ENCODE measurements around the gene CELF4. TPM values are rescaled to one million over a fixed set of nuclear protein-coding genes. Genes with fewer than 3 reads are reported as not detected.

Gene CELF4
- polyA plus RNA-seq, 1 donor (not counting 4 experiments of a cell fraction or from before 2014, with no cell fraction given), result not detected

GRCh38 chr18:37527395-37527794 lies 38.2 kb downstream of the CELF4 start:
- no peak overlapping the region for H3K9ac ChIP-seq (ENCODE audit: control insufficient read depth, extremely low read depth, insufficient read depth, low read length)
- no peak for DNase-seq (ENCODE audit: low read depth, low spot score)
- no peak overlapping the region for H3K27ac ChIP-seq (ENCODE audit: control insufficient read depth, insufficient read depth, low read length)
- no peaks in the 10 kb centered on the region for H3K4me1 ChIP-seq (ENCODE audit: control insufficient read depth, extremely low read depth, insufficient read depth, low read length)
- no peaks in the 10 kb centered on the region for H3K9me3 ChIP-seq (ENCODE audit: control insufficient read depth, low read depth, low read length)
- H3K4me2 ChIP-seq (ENCODE audit: control insufficient read depth, extremely low read depth, insufficient read depth, low read depth, low read length), result no peak overlapping the region
- H3K4me3 ChIP-seq (ENCODE audit: control insufficient read depth in 2 of 3, extremely low read depth in 1 of 3, insufficient read depth in 2 of 3, low read depth in 1 of 3, low read length in 3 of 3), result no peak overlapping the region
- no peaks in the 10 kb centered on the region for H3K36me3 ChIP-seq (ENCODE audit: control insufficient read depth in 2 of 2, extremely low read depth in 1 of 2, insufficient read depth in 2 of 2, low read length in 2 of 2)
- no peaks in the 10 kb centered on the region for H3K9me1 ChIP-seq (ENCODE audit: control insufficient read depth, extremely low read depth, insufficient read depth, low read length)
- no peaks in the 10 kb centered on the region for H3K79me2 ChIP-seq (ENCODE audit: control insufficient read depth, insufficient read depth, low read length)
- dilution Hi-C loops (cut with MboI; ENCODE audit: extremely low pct_ligation_motif_present, low sequenced_read_pairs), result no loop called here
- TF ChIP-seq EZH2 (IDR thresholded peaks at IDR 0.05; ENCODE audit: low read length) (no peak), CTCF (optimal IDR thresholded peaks at IDR 0.05 in 1 of 3, IDR thresholded peaks at IDR 0.05 in 1 of 3, conservative IDR thresholded peaks at IDR 0.05 in 1 of 3; ENCODE audit: extremely low read depth in 1 of 3, insufficient read depth in 2 of 3, low read length in 3 of 3) (no peak)
- no peaks in the 10 kb centered on the region for H4K20me1 ChIP-seq (ENCODE audit: control insufficient read depth, extremely low read depth, insufficient read depth, low read length)
- no peak overlapping the region for H2AFZ ChIP-seq (ENCODE audit: control insufficient read depth, low read length)
- no peak for FAIRE-seq
- peaks cover 56% of the 10 kb centered on the region for H3K27me3 ChIP-seq (ENCODE audit: control insufficient read depth, extremely low read depth, insufficient read depth, low read length)

GRCh38 chr18:37525262-37525585 lies 40.4 kb downstream of the CELF4 start:
- Histone ChIP-seq H3K27me3 (ENCODE audit: control insufficient read depth, extremely low read depth, insufficient read depth, low read length) (peaks cover 65% of the 10 kb centered on the region), H3K4me1 (ENCODE audit: control insufficient read depth, extremely low read depth, insufficient read depth, low read length) (no peaks in the 10 kb centered on the region), H3K79me2 (ENCODE audit: control insufficient read depth, insufficient read depth, low read length) (no peaks in the 10 kb centered on the region), H3K9me3 (ENCODE audit: control insufficient read depth, low read depth, low read length) (no peaks in the 10 kb centered on the region), H3K27ac (ENCODE audit: control insufficient read depth, insufficient read depth, low read length) (no peak overlapping the region), H2AFZ (ENCODE audit: control insufficient read depth, low read length) (no peak overlapping the region), H3K9ac (ENCODE audit: control insufficient read depth, extremely low read depth, insufficient read depth, low read length) (no peak overlapping the region), H3K9me1 (ENCODE audit: control insufficient read depth, extremely low read depth, insufficient read depth, low read length) (no peaks in the 10 kb centered on the region), H3K4me2 (ENCODE audit: control insufficient read depth, extremely low read depth, insufficient read depth, low read depth, low read length) (no peak overlapping the region), H3K36me3 (ENCODE audit: control insufficient read depth in 2 of 2, extremely low read depth in 1 of 2, insufficient read depth in 2 of 2, low read length in 2 of 2) (no peaks in the 10 kb centered on the region), H3K4me3 (ENCODE audit: control insufficient read depth in 2 of 3, extremely low read depth in 1 of 3, insufficient read depth in 2 of 3, low read depth in 1 of 3, low read length in 3 of 3) (no peak overlapping the region), H4K20me1 (ENCODE audit: control insufficient read depth, extremely low read depth, insufficient read depth, low read length) (no peaks in the 10 kb centered on the region)
- no peak for TF ChIP-seq CTCF (optimal IDR thresholded peaks at IDR 0.05 in 1 of 3, IDR thresholded peaks at IDR 0.05 in 1 of 3, conservative IDR thresholded peaks at IDR 0.05 in 1 of 3; ENCODE audit: extremely low read depth in 1 of 3, insufficient read depth in 2 of 3, low read length in 3 of 3)
- no peak for TF ChIP-seq EZH2 (IDR thresholded peaks at IDR 0.05; ENCODE audit: low read length)
- DNase-seq (ENCODE audit: low read depth, low spot score), result no peak
- no peak for FAIRE-seq
- dilution Hi-C loops (cut with MboI; ENCODE audit: extremely low pct_ligation_motif_present, low sequenced_read_pairs), result no loop called here

All from keratinocyte (primary cell).